SH-SY5Y (cell line): Measurements from ENCODE around the gene PDE3B.

Experiments used
- GATA2 ChIP-seq: IDR thresholded peaks from 2 replicates; pipeline ENCODE4 v1.6.1; 2011; ENCODE audit warnings: mild to moderate bottlenecking, low read depth, low read length
- GATA3 ChIP-seq: IDR thresholded peaks from 2 replicates; pipeline ENCODE4 v1.6.1; 2011; ENCODE audit warnings: low read depth, mild to moderate bottlenecking, low read length, moderate library complexity

- no peak for TF ChIP-seq GATA2
- TF ChIP-seq GATA3: no peak
These were observed 34.7 kb downstream of the PDE3B start for GRCh38 chr11:14678350-14678749.
